WTC11 (cell line): ENCODE results near the gene MAP4K4.

Experiments
- ATF1 ChIP-seq: sonication (generic); formaldehyde crosslinking; IDR thresholded peaks from 2 replicates; pipeline ENCODE4 v1.8.1; 2023; ENCODE audit warnings: mild to moderate bottlenecking, moderate library complexity, missing genetic modification reagents
- NR2C2 ChIP-seq: sonication (generic); formaldehyde crosslinking; IDR thresholded peaks from 2 replicates; pipeline ENCODE4 v1.8.0; 2022; ENCODE audit warnings: mild to moderate bottlenecking, missing genetic modification reagents
- NR3C1 ChIP-seq: sonication (generic); formaldehyde crosslinking; conservative IDR thresholded peaks from 2 replicates; pipeline ENCODE4 v1.8.1; 2023; ENCODE audit warnings: low read depth, mild to moderate bottlenecking, missing genetic modification reagents
- RELA ChIP-seq: sonication (generic); formaldehyde crosslinking; IDR thresholded peaks from 2 replicates; pipeline ENCODE4 v1.8.1; 2022; ENCODE audit warnings: missing genetic modification reagents, mild to moderate bottlenecking, borderline replicate concordance
- SP1 ChIP-seq: sonication (generic); formaldehyde crosslinking; conservative IDR thresholded peaks from 2 replicates; pipeline ENCODE4 v1.8.1; 2022; ENCODE audit warnings: missing genetic modification reagents
- TF ChIP-seq, protein P1 (sequence below): fragments of 200-600 bp; IDR thresholded peaks from 2 replicates; pipeline ENCODE4 v1.8.0; 2022; ENCODE audit warnings: antibody characterized with exemption
- TF ChIP-seq, protein P2 (sequence below): sonication (generic); formaldehyde crosslinking; IDR thresholded peaks from 2 replicates; pipeline ENCODE4 v1.8.0; 2023; ENCODE audit warnings: mild to moderate bottlenecking, missing genetic modification reagents
- TF ChIP-seq, protein P3 (sequence below): sonication (generic); formaldehyde crosslinking; IDR thresholded peaks from 2 replicates; pipeline ENCODE4 v1.8.1; 2023; ENCODE audit warnings: mild to moderate bottlenecking, missing genetic modification reagents

DNA sequence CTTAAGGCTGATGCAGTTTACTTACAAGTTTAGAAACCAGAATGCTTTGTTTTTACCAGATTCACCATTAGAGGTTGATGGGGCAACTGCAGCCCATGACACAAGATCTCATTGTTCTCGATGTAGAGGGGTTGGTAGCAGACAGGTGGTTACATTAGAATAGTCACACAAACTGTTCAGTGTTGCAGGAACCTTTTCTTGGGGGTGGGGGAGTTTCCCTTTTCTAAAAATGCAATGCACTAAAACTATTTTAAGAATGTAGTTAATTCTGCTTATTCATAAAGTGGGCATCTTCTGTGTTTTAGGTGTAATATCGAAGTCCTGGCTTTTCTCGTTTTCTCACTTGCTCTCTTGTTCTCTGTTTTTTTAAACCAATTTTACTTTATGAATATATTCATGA lies 194.9 kb downstream of the MAP4K4 start:
- TF ChIP-seq NR3C1 (CRISPR knock-in tag) (no peak), SP1 (no peak), ATF1 (CRISPR knock-in tag) (no peak), NR2C2 (CRISPR knock-in tag) (no peak), RELA (CRISPR knock-in tag) (no peak)
- TF ChIP-seq, protein P1, sequence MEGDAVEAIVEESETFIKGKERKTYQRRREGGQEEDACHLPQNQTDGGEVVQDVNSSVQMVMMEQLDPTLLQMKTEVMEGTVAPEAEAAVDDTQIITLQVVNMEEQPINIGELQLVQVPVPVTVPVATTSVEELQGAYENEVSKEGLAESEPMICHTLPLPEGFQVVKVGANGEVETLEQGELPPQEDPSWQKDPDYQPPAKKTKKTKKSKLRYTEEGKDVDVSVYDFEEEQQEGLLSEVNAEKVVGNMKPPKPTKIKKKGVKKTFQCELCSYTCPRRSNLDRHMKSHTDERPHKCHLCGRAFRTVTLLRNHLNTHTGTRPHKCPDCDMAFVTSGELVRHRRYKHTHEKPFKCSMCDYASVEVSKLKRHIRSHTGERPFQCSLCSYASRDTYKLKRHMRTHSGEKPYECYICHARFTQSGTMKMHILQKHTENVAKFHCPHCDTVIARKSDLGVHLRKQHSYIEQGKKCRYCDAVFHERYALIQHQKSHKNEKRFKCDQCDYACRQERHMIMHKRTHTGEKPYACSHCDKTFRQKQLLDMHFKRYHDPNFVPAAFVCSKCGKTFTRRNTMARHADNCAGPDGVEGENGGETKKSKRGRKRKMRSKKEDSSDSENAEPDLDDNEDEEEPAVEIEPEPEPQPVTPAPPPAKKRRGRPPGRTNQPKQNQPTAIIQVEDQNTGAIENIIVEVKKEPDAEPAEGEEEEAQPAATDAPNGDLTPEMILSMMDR = no peak
- TF ChIP-seq, protein P2, sequence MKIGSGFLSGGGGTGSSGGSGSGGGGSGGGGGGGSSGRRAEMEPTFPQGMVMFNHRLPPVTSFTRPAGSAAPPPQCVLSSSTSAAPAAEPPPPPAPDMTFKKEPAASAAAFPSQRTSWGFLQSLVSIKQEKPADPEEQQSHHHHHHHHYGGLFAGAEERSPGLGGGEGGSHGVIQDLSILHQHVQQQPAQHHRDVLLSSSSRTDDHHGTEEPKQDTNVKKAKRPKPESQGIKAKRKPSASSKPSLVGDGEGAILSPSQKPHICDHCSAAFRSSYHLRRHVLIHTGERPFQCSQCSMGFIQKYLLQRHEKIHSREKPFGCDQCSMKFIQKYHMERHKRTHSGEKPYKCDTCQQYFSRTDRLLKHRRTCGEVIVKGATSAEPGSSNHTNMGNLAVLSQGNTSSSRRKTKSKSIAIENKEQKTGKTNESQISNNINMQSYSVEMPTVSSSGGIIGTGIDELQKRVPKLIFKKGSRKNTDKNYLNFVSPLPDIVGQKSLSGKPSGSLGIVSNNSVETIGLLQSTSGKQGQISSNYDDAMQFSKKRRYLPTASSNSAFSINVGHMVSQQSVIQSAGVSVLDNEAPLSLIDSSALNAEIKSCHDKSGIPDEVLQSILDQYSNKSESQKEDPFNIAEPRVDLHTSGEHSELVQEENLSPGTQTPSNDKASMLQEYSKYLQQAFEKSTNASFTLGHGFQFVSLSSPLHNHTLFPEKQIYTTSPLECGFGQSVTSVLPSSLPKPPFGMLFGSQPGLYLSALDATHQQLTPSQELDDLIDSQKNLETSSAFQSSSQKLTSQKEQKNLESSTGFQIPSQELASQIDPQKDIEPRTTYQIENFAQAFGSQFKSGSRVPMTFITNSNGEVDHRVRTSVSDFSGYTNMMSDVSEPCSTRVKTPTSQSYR (CRISPR knock-in tag) = no peak
- TF ChIP-seq, protein P3, sequence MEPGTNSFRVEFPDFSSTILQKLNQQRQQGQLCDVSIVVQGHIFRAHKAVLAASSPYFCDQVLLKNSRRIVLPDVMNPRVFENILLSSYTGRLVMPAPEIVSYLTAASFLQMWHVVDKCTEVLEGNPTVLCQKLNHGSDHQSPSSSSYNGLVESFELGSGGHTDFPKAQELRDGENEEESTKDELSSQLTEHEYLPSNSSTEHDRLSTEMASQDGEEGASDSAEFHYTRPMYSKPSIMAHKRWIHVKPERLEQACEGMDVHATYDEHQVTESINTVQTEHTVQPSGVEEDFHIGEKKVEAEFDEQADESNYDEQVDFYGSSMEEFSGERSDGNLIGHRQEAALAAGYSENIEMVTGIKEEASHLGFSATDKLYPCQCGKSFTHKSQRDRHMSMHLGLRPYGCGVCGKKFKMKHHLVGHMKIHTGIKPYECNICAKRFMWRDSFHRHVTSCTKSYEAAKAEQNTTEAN = no peak
